Measurements from ENCODE around the gene CACNA1H. TPM values are rescaled to one million over a fixed set of nuclear protein-coding genes. Genes with fewer than 3 reads are reported as not detected.
"Not testable (repeated sequence)": the region's sequence is repeated elsewhere in the genome, so short reads cannot be mapped to it uniquely, and the experiment has no call there.

CACNA1H gene
- total and polyA plus RNA-seq, 11 donors, result 1.6 to 14.6 (median 3.2) TPM

DNA sequence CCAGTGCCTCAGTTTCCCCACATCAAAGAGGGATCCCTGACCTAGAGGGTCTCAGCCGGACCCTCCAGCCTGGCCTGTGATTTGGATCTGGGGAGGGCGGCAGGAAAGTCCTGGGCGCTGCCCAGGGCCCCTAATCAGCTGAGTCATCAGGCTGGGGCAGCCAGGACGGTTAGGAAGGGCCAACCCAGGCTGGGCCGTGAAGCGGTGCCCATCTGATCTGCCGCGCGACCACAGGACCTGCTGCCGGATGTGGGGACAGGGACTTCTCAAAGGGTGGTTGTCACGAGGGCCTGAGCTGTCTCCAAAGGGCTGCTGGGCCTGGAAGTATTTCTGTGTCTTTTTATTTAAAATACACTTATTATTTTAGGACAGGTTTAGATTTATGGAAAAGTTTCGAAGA lies 92.0 kb downstream of the CACNA1H start:
- Histone ChIP-seq H3K36me3 (no peaks in the 10 kb centered on the region), H3K27me3 (peaks cover 0 to 23% (median 3%) of the 10 kb centered on the region in 9 donors), H3K4me3 (no peak overlapping the region), H3K9me3 (no peaks in the 10 kb centered on the region), H3K4me1 (no peaks in the 10 kb centered on the region), H3K27ac (no peak overlapping the region)
- intact Hi-C loops (cut with DNase I), result no loop called here
- DNase-seq, result peak in 1 of 5 donors; percentile 16
- no peak for ATAC-seq
- 63 to 83% (median 77%) methylated on average over 8 to 12 of the region's 12 CpGs for WGBS, 4 donors
- TF ChIP-seq CTCF (IDR thresholded peaks at IDR 0.05) (no peak), POLR2A (IDR thresholded peaks at IDR 0.05) (no peak)

GRCh38 chr16:1245452-1246020 lies 92.6 kb downstream of the CACNA1H start:
- Histone ChIP-seq H3K9me3 (no peaks in the 10 kb centered on the region), H3K4me1 (no peaks in the 10 kb centered on the region), H3K36me3 (no peaks in the 10 kb centered on the region), H3K27ac (no peak overlapping the region), H3K4me3 (no peak overlapping the region), H3K27me3 (peaks cover 0 to 23% (median 3%) of the 10 kb centered on the region in 9 donors)
- DNase-seq (peak in 1 of 5 donors; percentile 18), ATAC-seq (no peak)
- WGBS, 4 donors, result 53 to 62% (median 60%) methylated on average over 11 to 22 of the region's 22 CpGs
- TF ChIP-seq POLR2A (IDR thresholded peaks at IDR 0.05) (no peak), CTCF (IDR thresholded peaks at IDR 0.05) (no peak)
- intact Hi-C loops (cut with DNase I), result no loop called here

- H3K4me1 ChIP-seq; ATAC-seq; H3K4me3 ChIP-seq; H3K36me3 ChIP-seq; H3K27ac ChIP-seq; intact Hi-C loops (cut with DNase I); H3K9me3 ChIP-seq: not testable (repeated sequence)
- peaks cover 0 to 23% (median 3%) of the 10 kb centered on the region in 9 donors for H3K27me3 ChIP-seq
- peak in 1 of 5 donors; percentile 10 for DNase-seq
- WGBS, 4 donors, result 85 to 86% (median 85%) methylated on average over 12 to 14 of the region's 14 CpGs
These were observed 95.1 kb downstream of the CACNA1H start for GRCh38 chr16:1247903-1248537.

- H3K27ac ChIP-seq; H3K36me3 ChIP-seq; H3K4me3 ChIP-seq; intact Hi-C loops (cut with DNase I); H3K9me3 ChIP-seq; H3K4me1 ChIP-seq: not testable (repeated sequence)
- DNase-seq, result peak in 1 of 5 donors; percentile 13
- ATAC-seq, result peak; percentile 27 to 79 (median 48)
- WGBS, 4 donors, result 52 to 70% methylated on average over 4 of the region's 43 CpGs; no CpG with 5 or more reads in 2 of the 4 donors
- peaks cover 0 to 20% (median 3%) of the 10 kb centered on the region in 9 donors for H3K27me3 ChIP-seq
These were observed 96.3 kb downstream of the CACNA1H start for GRCh38 chr16:1249031-1249755.

DNA sequence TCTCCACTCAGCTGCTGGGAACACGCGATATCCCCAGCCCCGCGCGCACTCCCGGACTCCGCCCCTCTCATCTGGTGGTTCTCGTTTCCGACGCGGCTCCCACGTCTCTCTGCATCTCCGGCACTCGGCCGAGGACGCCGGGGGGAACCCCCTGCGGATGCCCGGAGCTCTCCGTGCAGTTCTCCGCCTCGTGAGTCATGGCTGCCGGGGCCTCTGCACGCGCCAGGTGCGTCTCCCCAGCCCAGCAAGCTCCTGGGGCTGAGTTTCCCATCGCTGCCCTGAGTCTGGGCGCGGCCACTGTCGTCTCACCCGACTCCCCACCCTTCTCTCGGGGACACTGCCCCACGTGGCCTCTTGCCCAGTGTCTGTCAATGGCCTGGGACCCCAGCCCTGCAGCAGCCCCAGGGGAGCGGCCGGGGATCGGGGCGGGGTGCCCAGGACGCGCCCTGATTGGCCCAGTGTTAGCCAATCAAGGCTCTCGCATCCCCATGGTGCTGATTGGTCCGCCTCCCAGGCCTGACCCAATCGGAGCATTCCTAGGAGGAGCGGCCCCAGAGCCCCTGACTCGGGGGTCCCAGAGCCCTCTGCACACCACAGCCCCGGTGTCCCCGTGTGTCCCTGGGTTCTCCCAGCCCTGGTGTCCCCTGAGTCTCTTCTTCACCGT lies 100.9 kb downstream of the CACNA1H start:
- DNase-seq; H3K36me3 ChIP-seq; H3K27ac ChIP-seq; H3K4me1 ChIP-seq; intact Hi-C loops (cut with DNase I); H3K9me3 ChIP-seq; H3K4me3 ChIP-seq: not testable (repeated sequence)
- peak in 3 of 4 donors; percentile 44 to 73 (median 51) for ATAC-seq
- peaks cover 0 to 19% (median 1%) of the 10 kb centered on the region in 9 donors for H3K27me3 ChIP-seq
- WGBS, 4 donors, result no CpG with 5 or more reads among the region's 47 CpGs

- ATAC-seq; H3K9me3 ChIP-seq; intact Hi-C loops (cut with DNase I); H3K27ac ChIP-seq; H3K4me3 ChIP-seq; DNase-seq; H3K36me3 ChIP-seq; H3K4me1 ChIP-seq: not testable (repeated sequence)
- WGBS, 4 donors, result 87 to 88% methylated on average over 3 of the region's 3 CpGs; no CpG with 5 or more reads in 2 of the 4 donors
- H3K27me3 ChIP-seq, result peaks cover 4 to 28% (median 11%) of the 10 kb centered on the region in 9 donors
These were observed 101.9 kb downstream of the CACNA1H start for GRCh38 chr16:1254821-1255220.

DNA sequence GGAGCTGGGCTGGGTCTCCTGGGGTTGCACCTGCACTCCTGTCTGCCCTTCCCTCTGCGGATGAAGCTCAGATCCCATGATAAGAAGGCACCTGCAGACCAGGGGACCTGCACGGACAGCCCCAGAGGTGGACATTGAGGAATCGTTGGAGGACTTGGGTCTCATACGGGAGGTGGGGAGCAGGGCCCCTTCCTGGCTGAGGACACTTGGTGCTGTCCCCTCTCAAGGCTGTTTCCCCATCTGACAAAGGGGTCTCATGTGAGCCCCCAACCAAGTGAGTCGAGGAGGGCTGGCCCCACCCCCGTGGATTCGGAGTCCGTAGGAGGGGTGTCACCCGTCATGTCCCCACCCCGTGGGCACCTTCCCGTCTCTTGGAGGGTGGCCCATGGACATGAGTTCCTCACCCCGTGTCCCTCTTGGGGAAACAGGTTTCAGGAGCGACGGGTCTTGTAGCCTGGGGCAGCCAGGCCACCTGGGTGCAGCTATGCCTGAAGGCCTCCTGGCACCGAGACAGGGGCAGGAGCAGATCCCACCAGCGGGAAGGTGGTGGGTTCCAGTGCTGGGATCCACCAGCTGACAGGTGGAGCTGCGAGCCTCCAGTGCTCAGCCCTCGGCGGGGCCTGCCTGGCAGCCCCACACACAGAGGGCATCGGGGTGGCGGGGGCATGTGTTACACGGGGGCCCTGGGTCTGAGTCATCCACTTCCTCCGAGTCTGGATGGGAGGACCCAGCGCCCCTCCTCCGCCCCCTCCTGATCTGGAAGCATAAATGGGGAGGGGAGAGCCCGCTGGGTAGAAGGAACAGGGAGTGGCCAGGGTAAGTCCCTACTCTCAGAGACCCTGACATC lies 102.6 kb downstream of the CACNA1H start, which contains the start of gene TPSD1:
Gene TPSD1 (plus strand): TSS at position 794 of the 847 bp plus-strand sequence. CDS start 212 bp downstream, outside the sequence.
- WGBS, 4 donors, result 68 to 72% (median 70%) methylated on average over 19 to 26 of the region's 26 CpGs
- intact Hi-C loops (cut with DNase I); H3K4me1 ChIP-seq; DNase-seq; H3K36me3 ChIP-seq; ATAC-seq; H3K4me3 ChIP-seq; H3K27ac ChIP-seq; H3K9me3 ChIP-seq: not testable (repeated sequence)
- peaks cover 4 to 35% (median 15%) of the 10 kb centered on the region in 9 donors for H3K27me3 ChIP-seq

Data from heart left ventricle (tissue), 16 donors.